B cell (primary cell): Measurements from ENCODE around the gene RBBP6. TPM values are rescaled to one million over a fixed set of nuclear protein-coding genes. Genes with fewer than 3 reads are reported as not detected.

Experiments
- ATAC-seq: fragments of 200-7000 bp; cut with Tn5 transposase; one replicate; pipeline ENCODE4 v1.10.0; 2021; ENCODE audit warnings: low read depth, mild to moderate bottlenecking, moderate number of reproducible peaks, moderate library complexity
- CTCF ChIA-PET: fragments of 350-600 bp; sonication (Branson Sonifier 250); formaldehyde crosslinking; loops from one replicate; lab custom pipeline; 2021; ENCODE audit warnings: antibody characterized with exemption, inconsistent platforms; lab: Charles Lee
- POLR2A ChIA-PET: fragments of 350-600 bp; sonication (Branson Sonifier 250); formaldehyde crosslinking; loops from one replicate; lab custom pipeline; 2021; ENCODE audit warnings: antibody characterized with exemption; lab: Charles Lee
- DNase-seq: peaks from one replicate; pipeline ENCODE4 v3.0.0; 2013
- H2AFZ ChIP-seq: 2 replicates; pipeline ENCODE4 v1.6.1; 2012; ENCODE audit warnings: mild to moderate bottlenecking, low read depth, low read length; ENCODE audit not compliant: insufficient read depth, poor library complexity, severe bottlenecking
- H3K27ac ChIP-seq, 2 donors: 1 replicate in 1 of 2; 2 replicates in 1 of 2; pipeline ENCODE4 v1.5.1; 2012 to 2013; ENCODE audit warnings: low read length in 2 of 2, mild to moderate bottlenecking in 2 of 2, moderate library complexity in 1 of 2
- H3K27me3 ChIP-seq, 4 experiments: fragments of 200-600 bp in 1 of 4; sonication (generic) in 1 of 4; replicated peaks in 1 of 4; 1 replicate in 2 of 4; 2 replicates in 2 of 4; pipeline versions ENCODE4 v1.6.1 to v1.7.0; 2013 to 2016; ENCODE audit warnings: low read length in 3 of 4, mild to moderate bottlenecking in 2 of 4, mixed read lengths in 1 of 4, moderate library complexity in 1 of 4; ENCODE audit not compliant: insufficient read depth in 4 of 4, control insufficient read depth in 3 of 4; ENCODE audit errors: control extremely low read depth in 1 of 4
- H3K36me3 ChIP-seq, 2 experiments: replicated peaks in 1 of 2; 1 replicate in 1 of 2; 2 replicates in 1 of 2; pipeline versions ENCODE4 v1.6.1 to v1.7.1; 2013; ENCODE audit warnings: low read length in 1 of 2; ENCODE audit not compliant: insufficient read depth in 2 of 2, control insufficient read depth in 1 of 2; ENCODE audit errors: control extremely low read depth in 1 of 2, extremely low read depth in 1 of 2
- H3K4me1 ChIP-seq, 2 donors: fragments of 200-600 bp in 1 of 2; sonication (generic) in 1 of 2; 1 replicate in 1 of 2; 2 replicates in 1 of 2; pipeline versions ENCODE4 v1.5.1 to v1.6.1; 2013 to 2017; ENCODE audit warnings: low read length in 2 of 2; ENCODE audit not compliant: control insufficient read depth in 2 of 2, insufficient read depth in 2 of 2
- H3K4me2 ChIP-seq: replicated peaks from 2 replicates; pipeline ENCODE3; 2012; ENCODE audit warnings: mild to moderate bottlenecking, low read depth, low read length; ENCODE audit not compliant: poor library complexity, severe bottlenecking
- H3K4me3 ChIP-seq, 5 experiments: fragments of 200-600 bp in 1 of 5; sonication (generic) in 1 of 5; 1 replicate in 3 of 5; 2 replicates in 2 of 5; pipeline versions ENCODE4 v1.5.1 to v1.7.0; 2011 to 2016; ENCODE audit warnings: low read length in 4 of 5, mild to moderate bottlenecking in 4 of 5, low read depth in 2 of 5, control low read depth in 1 of 5, moderate library complexity in 1 of 5; ENCODE audit not compliant: insufficient read depth in 1 of 5; ENCODE audit errors: control extremely low read depth in 1 of 5, extremely low read depth in 1 of 5
- H3K79me2 ChIP-seq: fragments of 200-600 bp; sonication (generic); one replicate; pipeline ENCODE4 v1.6.0; 2016; ENCODE audit warnings: low read length; ENCODE audit not compliant: control insufficient read depth, insufficient read depth
- H3K9ac ChIP-seq: fragments of 200-600 bp; sonication (generic); 2 replicates; pipeline ENCODE4 v1.6.1; 2017; ENCODE audit warnings: mild to moderate bottlenecking, low read length, moderate library complexity
- H3K9me3 ChIP-seq, 3 donors: one replicate each; pipeline versions ENCODE4 v1.6.1 to v1.7.1; 2013; ENCODE audit warnings: low read length in 2 of 3; ENCODE audit not compliant: control insufficient read depth in 2 of 3, insufficient read depth in 1 of 3; ENCODE audit errors: control extremely low read depth in 1 of 3
- H4K20me1 ChIP-seq: 2 replicates; pipeline ENCODE4 v1.6.0; 2012; ENCODE audit warnings: mild to moderate bottlenecking, low read length; ENCODE audit not compliant: insufficient read depth, control insufficient read depth, poor library complexity, severe bottlenecking
- H3K27ac Mint-ChIP-seq: one replicate; pipeline ENCODE4 v1.8.0; 2021; ENCODE audit warnings: mixed read lengths
- H3K27me3 Mint-ChIP-seq: one replicate; pipeline ENCODE4 v1.8.0; 2021; ENCODE audit warnings: mixed read lengths
- H3K4me1 Mint-ChIP-seq: one replicate; pipeline ENCODE4 v1.8.0; 2021; ENCODE audit warnings: mixed read lengths
- H3K4me3 Mint-ChIP-seq: one replicate; pipeline ENCODE4 v1.8.0; 2021; ENCODE audit warnings: mixed read lengths
- H3K9me3 Mint-ChIP-seq: one replicate; pipeline ENCODE4 v1.8.0; 2022; ENCODE audit warnings: mixed read lengths; ENCODE audit not compliant: insufficient read depth
- EZH2 ChIP-seq: IDR thresholded peaks from 2 replicates; pipeline ENCODE4 v1.6.1; 2012; ENCODE audit warnings: borderline replicate concordance, low read depth, mild to moderate bottlenecking, moderate library complexity, low read length; ENCODE audit not compliant: insufficient read depth, poor library complexity, severe bottlenecking
- WGBS: methylation state at CpG from one replicate; pipeline ENCODE4 v1.1.5; 2013; ENCODE audit warnings: missing lambda C conversion rate; ENCODE audit not compliant: insufficient coverage; 5-methylcytosine and 5-hydroxymethylcytosine counted together
- intact Hi-C: fragments of 100-400 bp; cut with micrococcal nuclease; formaldehyde crosslinking; loops from one replicate; pipeline ENCODE4 v1.10.0; 2022
- polyA plus RNA-seq: library from polyadenylated mRNA; depleted of rRNA; stranded (reverse); fragments of >200 nt; gene quantifications from 2 replicates; pipeline ENCODE4 v1.2.3, GENCODE V29; 2012
- total RNA-seq, 2 donors: library from RNA; stranded (reverse); fragments of 120-200 nt in 1 of 2; gene quantifications; 1 replicate in 1 of 2; 2 replicates in 1 of 2; pipeline versions ENCODE4 v1.2.3 to v1.2.4, GENCODE V29; 2013 to 2022

Gene RBBP6
- total and polyA plus RNA-seq, 2 donors (not counting 1 experiment from before 2014, with no cell fraction given): 107 to 132 TPM

GRCh38 chr16:24617502-24617901 is 78.1 kb downstream of the RBBP6 start:
- Histone ChIP-seq H3K79me2 (no peaks in the 10 kb centered on the region), H3K4me1 (no peaks in the 10 kb centered on the region), H3K9ac (no peak overlapping the region), H3K4me2 (no peak overlapping the region), H3K9me3 (no peaks in the 10 kb centered on the region), H2AFZ (no peak overlapping the region), H3K27me3 (no peaks in the 10 kb centered on the region), H3K4me3 (no peak overlapping the region), H3K27ac (no peak overlapping the region), H4K20me1 (no peaks in the 10 kb centered on the region), H3K36me3 (no peaks in the 10 kb centered on the region)
- Mint-ChIP-seq H3K27me3 (peaks cover 9% of the 10 kb centered on the region), H3K4me3 (no peak overlapping the region), H3K4me1 (no peaks in the 10 kb centered on the region), H3K9me3 (no peaks in the 10 kb centered on the region), H3K27ac (no peak overlapping the region)
- no peak for TF ChIP-seq EZH2
- POLR2A ChIA-PET: no interaction called here
- no CpG with 5 or more reads among the region's 2 CpGs for WGBS
- intact Hi-C loops: no loop called here
- CTCF ChIA-PET: no interaction called here
- no peak for ATAC-seq
- no peak for DNase-seq

Other genes starting within 250 kb of the RBBP6 start
- gene TNRC6A, start 190.1 kb downstream of the RBBP6 start, total RNA-seq: 96.7 and 104 TPM in 2 replicates
- gene TNRC6A, start 190.1 kb downstream of the RBBP6 start, polyA plus RNA-seq: 44.1 and 79.3 TPM in 2 replicates